WI38 (cell line): ENCODE results near the gene CUX1.

Experiments
- H3K4me3 ChIP-seq: 2 replicates; pipeline ENCODE4 v1.5.1; 2011; ENCODE audit warnings: low read depth, mild to moderate bottlenecking, control low read depth, low read length
- TF ChIP-seq, protein P1 (sequence below): IDR thresholded peaks from 2 replicates; pipeline ENCODE4 v1.5.1; 2012; ENCODE audit warnings: low read depth, mild to moderate bottlenecking, control low read depth, low read length

CUX1 gene

DNA sequence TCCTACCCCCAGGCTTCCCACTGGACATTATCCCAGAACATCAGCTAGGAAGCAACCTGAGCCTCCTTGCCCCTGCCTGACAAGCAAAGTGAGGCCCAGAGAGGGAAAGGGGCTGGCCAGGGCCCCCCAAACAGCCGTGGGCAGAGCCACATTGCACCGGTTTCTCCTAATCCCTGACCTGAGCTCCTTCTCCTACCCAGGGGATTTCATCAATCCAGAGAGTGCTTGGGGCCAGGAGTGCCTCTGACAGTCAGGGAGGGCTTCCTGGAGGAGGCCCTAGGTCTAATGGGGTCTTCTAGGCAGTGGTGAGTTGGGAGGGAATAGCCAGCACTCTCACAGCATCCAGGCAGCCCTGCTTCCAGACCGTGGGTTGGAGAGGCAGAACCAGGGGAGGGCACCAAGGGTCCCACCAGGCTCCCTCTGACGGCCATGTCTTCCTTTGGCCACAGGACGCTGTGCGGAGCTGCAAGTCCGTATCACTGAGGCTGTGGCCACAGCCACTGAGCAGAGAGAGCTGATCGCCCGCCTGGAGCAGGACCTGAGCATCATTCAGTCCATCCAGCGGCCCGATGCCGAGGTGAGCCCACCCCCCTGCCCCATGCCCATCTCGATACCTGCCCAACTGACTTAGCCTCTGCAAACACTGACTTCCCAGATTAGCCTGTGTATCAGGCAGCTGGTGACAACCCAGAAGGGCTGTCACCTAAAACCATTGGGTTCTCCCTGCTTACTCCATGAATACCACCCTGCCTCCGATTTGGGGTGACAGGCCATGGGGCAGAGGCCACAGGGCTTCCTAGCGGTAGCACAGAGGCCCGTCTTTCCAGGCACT lies 455.7 kb downstream of the CUX1 start:
- H3K4me3 ChIP-seq = no peak overlapping the region
- TF ChIP-seq, protein P1, sequence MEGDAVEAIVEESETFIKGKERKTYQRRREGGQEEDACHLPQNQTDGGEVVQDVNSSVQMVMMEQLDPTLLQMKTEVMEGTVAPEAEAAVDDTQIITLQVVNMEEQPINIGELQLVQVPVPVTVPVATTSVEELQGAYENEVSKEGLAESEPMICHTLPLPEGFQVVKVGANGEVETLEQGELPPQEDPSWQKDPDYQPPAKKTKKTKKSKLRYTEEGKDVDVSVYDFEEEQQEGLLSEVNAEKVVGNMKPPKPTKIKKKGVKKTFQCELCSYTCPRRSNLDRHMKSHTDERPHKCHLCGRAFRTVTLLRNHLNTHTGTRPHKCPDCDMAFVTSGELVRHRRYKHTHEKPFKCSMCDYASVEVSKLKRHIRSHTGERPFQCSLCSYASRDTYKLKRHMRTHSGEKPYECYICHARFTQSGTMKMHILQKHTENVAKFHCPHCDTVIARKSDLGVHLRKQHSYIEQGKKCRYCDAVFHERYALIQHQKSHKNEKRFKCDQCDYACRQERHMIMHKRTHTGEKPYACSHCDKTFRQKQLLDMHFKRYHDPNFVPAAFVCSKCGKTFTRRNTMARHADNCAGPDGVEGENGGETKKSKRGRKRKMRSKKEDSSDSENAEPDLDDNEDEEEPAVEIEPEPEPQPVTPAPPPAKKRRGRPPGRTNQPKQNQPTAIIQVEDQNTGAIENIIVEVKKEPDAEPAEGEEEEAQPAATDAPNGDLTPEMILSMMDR = no peak

DNA sequence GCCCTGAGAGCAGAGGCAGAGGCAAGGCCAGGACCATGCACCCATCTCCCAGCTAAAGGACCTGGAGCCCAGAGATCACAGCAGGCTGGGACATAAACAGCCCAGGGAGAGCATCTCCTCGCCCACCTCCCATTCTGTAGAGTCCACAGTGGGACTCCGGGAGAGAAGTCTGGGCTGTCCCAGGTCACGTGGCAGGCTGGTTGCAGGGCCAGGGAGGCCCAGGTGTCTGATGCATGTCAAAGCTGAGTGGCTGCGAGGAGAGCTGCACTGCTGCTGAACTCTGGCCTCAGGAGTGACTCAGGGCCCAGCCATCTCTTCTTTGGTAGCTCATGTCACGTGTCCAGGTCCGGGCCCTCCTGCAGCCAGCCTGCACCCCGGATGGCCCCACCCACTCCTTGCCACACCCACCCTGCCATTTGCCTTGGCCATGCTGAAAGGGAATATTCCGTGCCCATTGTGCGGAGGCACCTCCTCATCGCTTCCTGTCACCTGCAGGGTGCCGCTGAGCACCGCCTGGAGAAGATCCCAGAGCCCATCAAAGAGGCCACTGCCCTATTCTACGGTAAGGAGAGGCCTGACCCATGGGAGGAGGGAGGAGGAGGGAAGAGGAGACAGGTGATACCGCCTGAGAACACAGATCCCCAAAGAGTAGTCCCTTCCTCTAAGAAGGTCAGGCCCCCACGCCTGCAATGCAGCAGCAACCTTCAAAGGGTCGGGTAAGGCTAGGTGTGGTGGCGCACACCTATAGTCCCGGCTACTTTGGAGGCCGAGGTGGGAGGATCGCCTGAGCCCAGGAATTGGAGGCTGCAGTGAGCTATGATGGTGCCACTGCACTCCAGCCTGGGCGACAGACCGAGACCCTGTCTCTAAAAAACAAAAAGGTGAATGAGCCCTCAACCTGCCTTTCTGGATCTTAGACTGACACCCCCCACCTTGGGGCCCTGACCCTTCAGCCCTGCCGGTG lies 456.6 kb downstream of the CUX1 start:
- no peak overlapping the region for H3K4me3 ChIP-seq
- TF ChIP-seq, protein P1 = no peak

DNA sequence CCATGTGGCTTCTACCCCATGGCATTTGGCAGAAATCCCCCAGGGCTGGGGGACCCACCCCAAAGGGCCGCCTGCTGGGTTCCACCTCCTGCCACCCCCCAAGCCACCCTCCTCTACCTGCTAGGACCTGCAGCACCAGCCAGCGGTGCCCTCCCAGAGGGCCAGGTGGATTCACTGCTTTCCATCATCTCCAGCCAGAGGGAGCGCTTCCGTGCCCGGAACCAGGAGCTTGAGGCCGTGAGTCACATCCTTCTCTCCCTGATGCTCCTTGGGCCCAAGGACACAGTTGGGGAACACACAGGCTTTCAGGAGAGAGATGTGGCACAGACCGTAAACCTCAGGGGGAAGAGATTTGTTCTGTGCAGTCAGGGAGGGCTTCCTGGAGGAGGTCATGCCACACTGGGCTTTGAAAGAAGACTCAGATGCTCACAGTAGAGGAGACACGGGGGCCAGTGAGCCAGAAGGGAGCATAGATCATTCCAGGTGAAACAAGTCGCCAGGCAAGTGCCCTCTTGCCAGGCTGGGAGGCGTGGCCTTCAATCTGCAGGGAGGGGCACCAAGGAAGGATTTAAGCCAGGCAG lies 457.8 kb downstream of the CUX1 start:
- H3K4me3 ChIP-seq = no peak overlapping the region
- TF ChIP-seq, protein P1 = no peak

DNA sequence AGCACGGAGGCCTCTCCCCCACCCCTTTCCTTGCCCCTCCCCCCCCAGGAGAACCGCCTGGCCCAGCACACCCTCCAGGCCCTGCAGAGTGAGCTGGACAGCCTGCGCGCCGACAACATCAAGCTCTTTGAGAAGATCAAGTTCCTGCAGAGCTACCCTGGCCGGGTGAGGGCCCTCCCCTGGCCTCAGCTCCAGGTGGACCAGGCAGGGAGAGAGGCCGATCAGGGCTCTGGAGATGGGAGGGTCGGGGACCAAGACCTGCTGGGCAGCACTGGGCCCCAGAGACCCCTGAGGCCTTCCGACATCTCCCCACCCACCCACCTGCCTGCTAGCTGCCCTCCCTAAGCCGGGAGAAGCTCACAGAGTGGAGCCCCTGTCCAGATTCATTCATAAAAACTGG lies 460.5 kb downstream of the CUX1 start:
- TF ChIP-seq, protein P1 = no peak
- H3K4me3 ChIP-seq = no peak overlapping the region

DNA sequence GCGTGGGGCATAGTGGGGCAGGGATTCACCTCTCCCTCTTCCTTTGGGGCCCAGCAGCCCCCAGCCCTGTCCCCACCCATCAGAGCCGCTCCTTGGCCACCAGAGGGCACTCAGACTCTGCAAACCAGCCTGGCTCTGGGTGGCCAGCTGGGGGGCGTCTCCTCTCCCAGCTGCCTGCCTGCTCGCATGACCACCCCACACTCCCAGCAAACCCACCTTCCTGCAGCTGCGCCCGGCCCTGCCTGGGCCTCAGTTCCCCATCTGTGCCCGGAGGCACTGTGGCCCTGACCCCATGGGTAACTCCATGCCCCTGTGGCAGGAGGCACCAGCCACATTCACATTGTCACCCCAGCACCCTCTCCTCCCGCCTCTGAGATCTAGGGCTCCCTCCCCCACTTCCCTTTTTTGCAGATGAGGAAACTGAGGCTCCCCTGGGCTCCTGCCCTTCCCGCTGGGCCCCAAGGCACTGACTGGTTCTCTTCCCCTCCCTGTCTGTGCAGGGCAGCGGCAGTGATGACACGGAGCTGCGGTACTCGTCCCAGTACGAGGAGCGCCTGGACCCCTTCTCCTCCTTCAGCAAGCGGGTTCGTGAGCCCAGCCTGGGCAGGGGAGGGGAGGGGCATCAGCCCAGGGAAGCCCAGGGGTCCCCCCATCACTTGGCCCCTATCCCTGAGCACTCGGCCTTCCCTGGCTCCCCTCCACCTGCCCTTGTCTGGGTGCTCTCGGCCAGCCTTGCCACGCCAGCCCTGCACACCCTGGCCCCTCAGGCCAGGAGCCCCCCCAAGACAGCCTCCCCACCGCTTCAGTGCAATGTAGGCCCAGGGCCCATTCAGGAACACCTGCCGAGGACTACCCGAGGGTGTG lies 462.3 kb downstream of the CUX1 start:
- H3K4me3 ChIP-seq = no peak overlapping the region
- TF ChIP-seq, protein P1 = peak; percentile 87

DNA sequence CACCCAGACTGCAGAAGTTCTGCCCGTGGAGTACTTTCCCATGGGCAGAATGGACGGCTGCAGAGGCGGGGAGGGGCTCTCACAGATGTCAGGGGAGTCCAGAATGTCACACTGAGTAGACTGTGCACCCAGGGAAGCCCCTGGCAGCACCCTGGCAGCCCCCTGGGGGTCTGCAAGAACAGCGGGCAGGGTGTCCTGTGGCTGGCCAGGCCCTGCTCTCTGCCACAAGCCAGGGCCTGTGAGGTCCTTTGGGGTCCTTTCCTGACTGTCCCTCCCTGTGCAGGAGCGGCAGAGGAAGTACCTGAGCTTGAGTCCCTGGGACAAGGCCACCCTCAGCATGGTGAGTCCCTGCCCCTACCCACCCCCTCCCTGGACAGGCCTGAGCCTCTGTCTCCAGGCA lies 463.1 kb downstream of the CUX1 start:
- H3K4me3 ChIP-seq = no peak overlapping the region
- TF ChIP-seq, protein P1 = no peak
